HG03558 (cell line): ENCODE results near the gene PRPF6.

Experiments
- ATAC-seq: cut with Tn5 transposase; IDR thresholded peaks from one replicate; pipeline ENCODE4 v1.9.1; 2021; ENCODE audit warnings: moderate number of reproducible peaks; ENCODE audit not compliant: unreplicated experiment; ENCODE audit errors: extremely low read depth

PRPF6 gene

DNA sequence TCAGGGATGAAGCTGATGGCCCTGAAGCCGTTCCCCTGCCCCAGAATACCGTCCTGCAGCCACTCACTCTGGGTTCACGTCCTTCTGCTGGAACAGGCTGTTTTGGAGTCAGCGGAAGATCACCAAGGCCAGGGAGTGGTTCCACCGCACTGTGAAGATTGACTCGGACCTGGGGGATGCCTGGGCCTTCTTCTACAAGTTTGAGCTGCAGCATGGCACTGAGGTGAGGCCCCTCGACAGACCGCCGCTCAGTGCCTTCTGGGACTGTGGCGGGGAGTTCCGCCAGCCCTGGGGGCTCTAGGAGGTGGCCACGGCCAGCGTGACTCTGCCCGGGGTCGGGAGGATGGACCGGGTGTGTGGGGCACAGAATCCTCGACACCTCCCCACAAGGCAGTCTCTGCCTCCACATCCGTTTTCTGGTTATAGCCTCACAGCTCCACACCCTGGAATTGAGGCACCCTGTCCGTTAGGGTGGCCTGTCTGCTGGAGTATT is 50.9 kb downstream of the PRPF6 start:
- no peak for ATAC-seq

DNA sequence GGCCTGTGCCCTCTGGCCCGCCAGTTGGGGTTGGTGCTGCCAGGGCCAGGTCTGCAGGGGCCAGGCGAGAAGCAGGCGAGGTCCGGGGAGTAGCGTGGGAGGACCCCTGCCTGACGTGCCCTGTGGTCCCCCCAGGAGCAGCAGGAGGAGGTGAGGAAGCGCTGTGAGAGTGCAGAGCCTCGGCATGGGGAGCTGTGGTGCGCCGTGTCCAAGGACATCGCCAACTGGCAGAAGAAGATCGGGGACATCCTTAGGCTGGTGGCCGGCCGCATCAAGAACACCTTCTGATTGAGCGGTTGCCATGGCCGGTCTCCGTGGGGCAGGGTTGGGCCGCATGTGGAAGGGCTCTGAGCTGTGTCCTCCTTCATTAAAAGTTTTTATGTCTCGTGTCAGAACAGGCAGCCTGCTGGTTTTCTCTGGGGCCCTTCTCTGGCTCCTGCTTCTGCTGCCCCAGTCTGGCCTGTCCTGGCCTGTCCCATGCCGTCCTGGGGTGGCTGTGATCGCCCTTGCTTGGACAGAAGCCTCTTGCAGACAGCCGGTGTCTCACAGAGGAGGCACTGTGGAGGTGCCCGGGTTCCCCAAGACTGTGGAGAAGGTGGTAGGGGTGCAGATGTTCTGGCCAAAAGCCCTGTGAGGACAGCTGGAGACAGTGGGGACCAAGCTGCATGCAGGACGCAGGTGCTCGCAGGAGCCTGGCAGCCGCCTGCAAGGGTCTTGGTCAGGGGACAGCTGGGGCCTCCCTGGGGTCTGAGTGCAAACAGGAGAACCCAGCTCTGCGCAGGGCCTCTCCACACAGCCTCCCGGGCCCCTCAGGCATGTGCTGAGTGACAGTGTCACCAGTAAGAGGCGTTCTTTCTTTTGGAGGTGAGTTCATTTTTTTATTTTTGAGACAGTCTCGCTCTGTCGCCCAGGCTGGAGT is 52.0 kb downstream of the PRPF6 start:
- ATAC-seq, result no peak

GRCh38 chr20:64033981-64034493 is 53.1 kb downstream of the PRPF6 start:
- no peak for ATAC-seq

DNA sequence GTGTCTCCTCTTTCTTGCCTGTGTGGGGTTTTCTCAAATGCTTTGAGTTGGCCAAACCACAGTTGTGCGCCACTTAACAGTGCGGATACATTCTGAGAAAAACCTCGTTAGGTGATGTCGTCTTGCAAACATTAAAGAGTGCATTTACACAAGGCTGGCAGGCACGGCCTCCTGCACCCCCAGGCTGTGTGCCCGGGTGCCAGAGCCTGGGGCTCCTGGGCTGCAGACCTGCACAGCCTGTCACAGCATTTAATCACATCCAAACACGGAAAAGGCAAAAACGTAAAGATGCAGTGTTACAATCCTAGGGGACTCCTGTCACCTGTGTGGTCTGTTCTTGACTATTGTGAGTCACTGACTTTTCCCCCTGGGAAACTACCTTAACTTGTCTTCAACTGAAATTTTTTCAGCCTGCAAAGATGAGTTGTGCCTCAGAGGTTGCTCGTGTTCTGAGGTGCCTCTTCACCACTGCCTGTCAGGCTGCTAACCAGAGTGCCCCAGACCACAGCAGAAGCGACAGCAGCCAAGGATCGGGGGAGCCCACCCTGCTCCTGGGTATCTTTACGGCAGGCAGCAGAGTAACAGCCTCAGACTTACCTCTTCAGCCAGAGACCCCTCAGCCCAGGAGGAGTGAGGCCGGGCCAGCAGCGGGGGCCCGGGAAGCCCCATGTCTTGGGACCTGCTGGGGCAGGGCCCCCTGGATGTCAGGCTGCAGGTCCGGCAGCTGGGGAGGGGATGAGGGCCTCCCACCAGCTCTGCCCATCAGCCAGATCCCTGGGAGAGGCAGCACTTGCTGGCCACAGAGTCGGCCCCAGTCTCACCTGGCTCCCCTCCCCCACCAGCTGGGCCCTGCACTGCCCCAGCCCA is 54.4 kb downstream of the PRPF6 start:
- no peak for ATAC-seq

DNA sequence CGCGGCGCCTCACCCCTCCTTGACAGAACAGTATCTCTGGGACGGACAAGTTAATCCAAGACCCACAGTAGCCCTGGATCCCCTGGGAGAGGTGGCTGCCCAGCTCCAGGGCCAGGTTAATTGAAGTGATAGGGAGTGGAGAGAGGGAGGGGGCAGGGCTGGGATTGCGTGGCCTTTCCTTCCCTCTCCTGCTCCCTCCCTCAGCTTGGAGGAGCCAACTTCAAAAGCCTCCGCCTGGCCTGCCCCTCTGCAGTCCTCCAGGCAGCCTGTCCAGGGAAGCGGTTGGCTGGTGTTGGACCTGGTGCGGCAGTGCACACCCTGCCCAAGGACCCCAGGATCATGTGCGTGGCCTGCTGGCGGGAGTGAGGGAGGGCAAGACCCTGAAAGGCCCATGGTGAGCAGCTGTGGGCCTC is 55.0 kb downstream of the PRPF6 start, which contains the start of gene C20orf204:
Gene C20orf204 (plus strand): TSS at position 250 of the 413 bp plus-strand sequence. CDS start 142 bp downstream, at position 392.
- no peak for ATAC-seq

DNA sequence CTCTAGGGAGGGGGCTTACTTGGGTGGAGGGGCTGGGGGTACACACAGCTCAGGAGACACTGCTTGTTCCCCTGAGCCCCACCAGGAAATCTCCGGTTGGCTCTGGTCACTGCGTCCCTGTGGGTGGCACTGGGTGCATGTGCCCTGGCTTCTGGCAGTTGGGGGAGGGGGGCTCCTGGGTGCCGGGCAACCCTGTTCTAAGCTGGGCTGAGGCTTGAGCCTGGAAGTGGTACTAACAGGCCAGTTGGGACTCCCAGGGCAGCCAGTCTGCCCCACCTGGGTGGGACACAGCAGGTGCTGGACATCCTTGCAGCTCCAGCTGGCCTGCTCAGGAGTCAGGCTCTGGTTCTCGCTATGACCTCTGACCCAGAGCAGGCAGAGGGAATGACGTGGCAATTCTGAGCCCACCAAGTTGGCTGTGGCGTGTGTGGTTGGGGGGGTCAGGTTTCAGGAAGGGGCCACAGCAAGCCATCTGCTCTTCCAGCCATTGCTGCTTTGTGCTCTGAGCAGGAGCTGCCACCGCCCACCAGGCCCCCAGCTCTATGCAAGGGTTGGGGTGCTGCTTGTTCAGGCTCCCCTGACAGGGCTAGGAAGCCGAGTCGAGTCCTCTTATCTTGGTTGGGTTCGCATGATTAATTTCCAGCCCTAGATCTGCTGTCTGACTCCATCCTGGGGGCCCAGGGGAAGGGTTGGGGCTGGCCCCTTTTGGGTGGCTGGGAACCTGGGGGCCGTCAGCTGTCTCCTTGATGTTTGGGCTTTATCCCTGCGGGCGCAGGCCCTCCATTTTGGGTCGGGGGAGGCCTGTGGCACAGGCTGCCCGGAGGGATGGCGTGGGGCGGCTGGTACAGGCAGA is 55.6 kb downstream of the PRPF6 start:
- no peak for ATAC-seq

DNA sequence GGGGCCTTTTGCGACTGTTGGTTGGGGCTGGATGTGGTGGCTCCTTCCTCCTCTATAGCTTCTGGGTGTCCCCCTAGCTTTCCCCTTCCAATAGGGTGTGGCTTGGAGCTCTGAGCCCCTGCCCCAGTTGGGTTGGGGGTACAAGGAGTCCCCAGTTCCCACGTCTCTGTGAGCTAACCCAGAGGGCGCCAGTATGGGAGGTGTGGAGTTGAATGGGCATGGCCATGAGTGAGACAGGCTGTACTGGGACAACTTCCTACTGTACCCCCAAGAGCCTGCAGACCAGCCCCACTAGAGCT is 56.2 kb downstream of the PRPF6 start:
- ATAC-seq, result no peak

- no peak for ATAC-seq
Measured at GRCh38 chr20:64037498-64038213, 56.7 kb downstream of the PRPF6 start.

DNA sequence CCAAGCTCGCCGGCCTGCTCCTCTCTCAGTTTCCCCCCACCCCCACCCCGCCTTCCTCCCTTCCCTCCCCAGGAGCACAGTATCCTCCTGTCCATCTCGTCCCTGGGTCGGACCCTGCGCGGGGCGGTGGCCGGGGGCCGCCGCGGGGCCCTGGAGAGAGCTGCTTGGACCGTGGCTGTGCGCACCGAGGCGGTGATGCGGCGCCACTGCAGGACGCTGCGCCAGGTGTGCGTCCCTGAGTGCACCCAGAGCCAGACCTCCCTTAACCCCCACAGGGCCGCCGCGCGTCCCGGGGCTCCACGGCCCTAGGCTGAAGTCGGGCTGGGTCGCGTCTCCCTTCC is 57.3 kb downstream of the PRPF6 start:
- ATAC-seq, result no peak

DNA sequence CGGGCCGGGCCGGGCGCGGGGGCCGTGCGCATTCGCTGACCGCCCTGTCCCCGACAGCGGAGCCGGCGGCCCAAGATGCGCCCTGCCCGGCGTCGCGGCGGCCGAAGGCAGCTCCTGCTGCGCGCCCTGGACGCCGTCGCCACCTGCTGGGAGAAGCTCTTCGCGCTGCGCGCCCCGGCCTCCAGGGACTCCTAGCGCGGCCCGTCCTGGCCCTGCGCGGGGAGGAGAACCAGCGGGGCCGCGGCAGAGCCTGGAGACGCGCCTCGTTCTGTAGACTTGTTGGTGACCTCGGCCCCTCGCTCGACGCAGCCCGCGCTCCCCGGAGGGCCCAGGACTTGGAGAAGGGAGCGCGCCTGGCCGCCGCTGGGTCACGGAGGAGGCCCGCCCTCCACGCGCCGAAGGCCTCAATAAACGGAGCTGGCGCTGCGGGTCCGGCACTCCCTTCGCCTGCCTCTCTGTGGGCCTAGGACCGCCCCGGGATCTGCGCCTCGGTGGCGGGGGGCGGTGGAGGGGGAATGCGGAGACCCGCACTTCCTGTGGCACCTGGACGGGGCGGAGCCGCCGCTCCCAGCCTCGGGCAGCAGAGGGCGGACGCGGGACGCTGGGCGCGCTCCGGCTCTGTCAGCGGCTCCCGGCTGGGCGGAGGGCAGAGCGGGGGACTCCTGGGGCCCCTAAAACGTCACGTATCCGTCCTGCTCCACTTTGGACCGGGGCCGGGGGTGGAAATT is 57.8 kb downstream of the PRPF6 start:
- ATAC-seq, result no peak

DNA sequence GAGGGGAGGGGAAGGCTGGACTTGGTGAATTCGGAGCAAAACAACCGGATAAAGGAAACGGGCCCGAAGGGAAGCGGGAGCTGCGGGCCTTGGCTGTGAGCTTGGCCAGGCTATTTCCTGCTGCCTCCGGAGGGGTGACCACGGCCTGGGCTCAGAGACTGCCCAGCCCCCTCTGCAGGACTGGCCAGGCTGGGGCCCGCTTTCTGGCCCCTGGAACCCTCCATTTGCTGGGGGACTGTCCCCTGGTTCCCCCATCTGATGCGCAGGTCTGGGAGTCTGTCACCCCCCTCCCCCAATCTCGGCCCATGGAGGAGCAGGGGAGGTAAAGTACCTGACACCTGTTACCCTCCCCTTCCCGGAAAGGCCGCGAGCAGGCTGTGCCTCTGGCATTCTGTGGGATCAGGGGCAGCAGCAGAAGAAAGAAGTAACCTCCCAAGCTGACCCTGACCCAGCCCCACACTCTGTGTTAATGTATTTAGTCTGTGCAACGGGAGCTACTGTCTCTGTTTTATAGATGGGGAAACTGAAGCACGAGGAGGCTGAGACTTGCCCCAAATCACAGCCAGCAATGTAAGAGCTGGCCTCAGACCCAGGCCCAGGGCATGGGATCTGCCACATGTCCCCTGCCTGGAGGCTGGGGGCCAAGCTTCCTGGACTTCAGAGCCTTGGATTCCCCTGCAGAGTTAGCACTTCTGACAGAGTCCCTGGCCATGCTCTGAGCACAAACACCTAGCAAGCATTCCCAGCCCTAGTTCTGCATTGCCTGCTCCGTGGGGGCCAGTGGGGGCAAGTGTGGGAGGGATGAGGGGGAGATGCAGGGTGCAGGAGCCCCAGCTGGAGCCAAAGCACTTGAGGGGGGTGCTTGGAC is 58.6 kb downstream of the PRPF6 start:
- ATAC-seq, result no peak

- ATAC-seq, result no peak
Measured at GRCh38 chr20:64040231-64041039, 59.5 kb downstream of the PRPF6 start.

GRCh38 chr20:64041040-64041780 is 60.3 kb downstream of the PRPF6 start:
- no peak for ATAC-seq

DNA sequence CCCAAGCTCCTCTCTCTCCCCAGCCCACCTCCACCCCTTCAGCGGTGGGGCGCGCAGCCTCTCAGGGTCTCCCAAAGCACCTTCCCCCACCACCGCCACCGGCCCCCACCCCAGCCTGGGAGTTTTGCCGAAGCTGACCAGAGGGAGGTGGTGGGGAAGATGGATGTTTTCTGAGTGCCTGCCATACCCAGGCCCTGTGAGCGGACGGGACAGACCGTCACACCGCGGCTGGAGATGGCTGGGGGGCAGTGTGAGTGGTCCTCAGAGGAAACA is 60.8 kb downstream of the PRPF6 start:
- ATAC-seq, result no peak

- ATAC-seq, result no peak
Measured at GRCh38 chr20:64042054-64042781, 61.3 kb downstream of the PRPF6 start.

GRCh38 chr20:64043768-64044167 is 62.8 kb downstream of the PRPF6 start:
- no peak for ATAC-seq
